Measurements from ENCODE around the gene TENM4.

Gene TENM4

GRCh38 chr11:79287952-79288351, 152.9 kb downstream of the TENM4 start:
- no peak for DNase-seq

- DNase-seq = no peak
These were observed 155.1 kb downstream of the TENM4 start for GRCh38 chr11:79285756-79286155.

- no peak for DNase-seq
These were observed 164.0 kb downstream of the TENM4 start for GRCh38 chr11:79276736-79277325.

DNA sequence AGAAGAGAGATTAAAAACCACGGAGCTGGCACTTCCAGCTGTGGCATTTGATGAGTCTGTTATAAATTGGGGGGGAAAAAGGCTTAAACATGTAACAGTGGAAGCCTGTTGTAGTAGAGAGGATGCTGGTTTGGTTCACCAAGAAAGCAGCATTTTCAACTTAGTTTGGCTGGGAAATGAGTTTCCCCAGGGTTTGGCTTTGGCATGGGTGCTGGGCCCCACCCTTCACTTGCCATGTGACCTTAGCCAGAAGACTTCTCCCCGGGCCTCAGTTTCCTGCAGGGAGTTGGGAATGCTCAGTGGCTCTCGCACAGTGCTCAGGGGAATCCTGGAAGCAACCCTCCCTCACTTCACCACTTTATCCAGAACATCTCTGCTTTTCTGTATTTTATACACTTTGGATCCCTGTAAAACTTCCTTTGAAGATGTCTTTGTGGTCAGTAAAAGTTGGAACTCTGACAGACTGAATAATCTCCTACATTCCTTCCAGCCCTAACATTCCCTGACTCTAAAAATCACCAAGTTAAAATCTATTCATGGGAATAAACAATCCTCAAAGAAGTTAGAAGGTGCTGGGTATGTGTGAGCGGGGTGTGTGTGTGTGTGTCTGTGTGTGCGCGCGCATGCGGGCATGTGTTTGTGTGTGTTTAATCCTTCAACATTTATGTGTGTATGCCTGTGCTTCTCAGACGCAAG, 166.0 kb downstream of the TENM4 start:
- no peak for DNase-seq

GRCh38 chr11:79273781-79274180, 167.0 kb downstream of the TENM4 start:
- no peak for DNase-seq

DNA sequence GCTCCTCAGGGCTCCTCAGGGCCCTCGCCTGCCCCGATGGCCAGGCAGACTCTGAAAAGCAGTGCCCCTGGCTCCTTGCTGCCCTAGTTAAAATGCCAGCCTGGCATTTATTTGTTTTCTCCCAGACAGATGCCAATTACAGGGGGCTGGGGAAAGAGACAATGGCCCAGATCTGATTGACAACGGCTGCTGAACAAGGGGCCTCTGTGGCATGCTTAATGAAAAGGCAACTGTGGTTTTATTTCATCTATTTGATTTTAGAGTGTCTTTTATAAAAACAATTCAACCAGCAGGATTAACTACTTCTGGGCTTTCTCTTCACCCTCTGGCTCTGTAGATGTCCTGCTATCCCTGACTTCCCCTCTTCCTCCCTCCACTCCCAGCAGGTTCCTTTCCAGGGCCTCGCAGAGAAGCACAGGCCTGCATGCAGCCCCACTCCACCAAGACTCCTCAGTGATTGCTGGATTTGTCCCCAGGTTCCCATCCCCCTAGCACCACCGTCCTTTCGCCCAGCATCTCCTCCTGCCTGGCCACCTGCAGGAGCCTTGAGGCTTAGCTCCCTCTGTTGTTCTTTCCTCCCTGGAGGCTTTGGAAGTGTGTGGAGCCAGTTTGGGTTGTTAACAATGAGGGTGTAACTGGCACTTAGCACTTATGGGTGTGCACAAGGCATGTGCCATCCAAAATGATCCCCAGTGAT, 171.1 kb downstream of the TENM4 start:
- DNase-seq = no peak

GRCh38 chr11:79266396-79266795, 174.4 kb downstream of the TENM4 start:
- DNase-seq = no peak

DNA sequence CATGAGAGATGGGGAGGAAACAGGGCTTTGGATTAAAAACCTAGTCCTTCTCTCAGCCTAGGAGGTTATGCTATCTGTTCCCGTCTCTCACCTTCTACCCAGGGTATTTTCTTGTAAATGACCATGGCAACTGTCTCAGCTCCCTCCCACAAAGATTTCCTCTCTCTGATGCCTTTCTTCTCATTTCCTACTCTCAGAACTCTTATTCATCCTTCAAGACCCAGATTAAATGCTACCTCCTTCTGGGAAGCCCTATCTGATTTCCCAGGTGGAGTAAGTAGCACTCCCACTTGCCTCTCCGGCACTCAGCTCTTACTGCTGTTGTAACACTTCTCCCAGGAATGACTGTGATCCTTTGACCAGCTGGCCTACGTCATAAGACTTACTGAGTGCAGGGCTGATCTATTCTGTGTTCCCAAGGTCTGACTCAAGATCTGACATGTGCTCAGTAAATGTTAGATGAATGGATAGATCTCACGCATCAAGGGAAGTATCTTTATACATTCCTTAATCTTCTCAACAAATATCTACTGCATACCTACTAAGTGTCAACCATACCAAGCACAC, 175.0 kb downstream of the TENM4 start:
- DNase-seq = no peak

- no peak for DNase-seq
These were observed 176.5 kb downstream of the TENM4 start for GRCh38 chr11:79264284-79264683.

- DNase-seq = no peak
These were observed 177.8 kb downstream of the TENM4 start for GRCh38 chr11:79263001-79263400.

- no peak for DNase-seq
These were observed 178.6 kb downstream of the TENM4 start for GRCh38 chr11:79262221-79262620.

GRCh38 chr11:79261684-79262083, 179.1 kb downstream of the TENM4 start:
- DNase-seq = no peak

GRCh38 chr11:79259800-79260199, 181.0 kb downstream of the TENM4 start:
- no peak for DNase-seq

GRCh38 chr11:79258576-79258975, 182.3 kb downstream of the TENM4 start:
- DNase-seq = no peak

DNA sequence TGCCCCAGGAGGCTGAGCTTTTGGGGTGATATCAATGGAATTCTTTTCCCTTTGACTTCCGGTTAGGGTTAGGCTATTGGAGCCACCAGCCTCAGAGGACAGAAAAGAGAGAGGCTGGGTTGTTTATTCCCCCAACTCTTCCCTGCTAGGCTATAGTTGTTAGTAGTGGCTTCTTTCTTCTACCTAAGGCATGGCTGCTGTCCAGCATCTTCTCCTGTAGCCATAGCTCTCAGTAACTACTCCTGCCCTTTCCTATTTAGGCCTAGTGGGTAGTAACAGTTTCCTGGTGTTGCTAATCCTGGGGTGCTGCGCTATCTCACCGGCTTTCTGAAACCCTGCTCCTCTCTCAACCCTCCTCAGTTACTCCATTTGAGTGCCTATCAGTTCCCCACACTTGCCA, 184.9 kb downstream of the TENM4 start:
- DNase-seq = no peak

DNA sequence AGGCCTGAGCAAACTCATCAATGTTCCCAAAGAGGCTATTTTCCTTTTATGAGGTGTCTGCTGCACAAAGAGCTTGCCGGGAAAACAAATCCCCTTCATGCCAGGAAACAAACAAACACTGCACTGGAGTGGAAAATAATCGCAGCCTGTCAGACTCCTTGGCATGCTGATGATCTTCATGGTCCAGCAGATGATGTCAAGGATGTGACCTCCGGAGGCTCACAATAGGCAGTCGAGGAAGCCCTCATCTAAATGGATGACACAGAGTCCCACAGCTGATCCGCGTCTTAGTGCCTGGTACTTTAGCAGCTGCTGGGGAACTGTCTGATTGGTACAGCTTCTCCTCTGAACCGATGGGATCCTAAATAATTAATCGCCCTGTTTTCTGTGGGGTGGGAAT, 187.6 kb downstream of the TENM4 start:
- no peak for DNase-seq

- DNase-seq = no peak
These were observed 191.4 kb downstream of the TENM4 start for GRCh38 chr11:79249295-79249993.

- DNase-seq = no peak
These were observed 196.0 kb downstream of the TENM4 start for GRCh38 chr11:79244798-79245197.

DNA sequence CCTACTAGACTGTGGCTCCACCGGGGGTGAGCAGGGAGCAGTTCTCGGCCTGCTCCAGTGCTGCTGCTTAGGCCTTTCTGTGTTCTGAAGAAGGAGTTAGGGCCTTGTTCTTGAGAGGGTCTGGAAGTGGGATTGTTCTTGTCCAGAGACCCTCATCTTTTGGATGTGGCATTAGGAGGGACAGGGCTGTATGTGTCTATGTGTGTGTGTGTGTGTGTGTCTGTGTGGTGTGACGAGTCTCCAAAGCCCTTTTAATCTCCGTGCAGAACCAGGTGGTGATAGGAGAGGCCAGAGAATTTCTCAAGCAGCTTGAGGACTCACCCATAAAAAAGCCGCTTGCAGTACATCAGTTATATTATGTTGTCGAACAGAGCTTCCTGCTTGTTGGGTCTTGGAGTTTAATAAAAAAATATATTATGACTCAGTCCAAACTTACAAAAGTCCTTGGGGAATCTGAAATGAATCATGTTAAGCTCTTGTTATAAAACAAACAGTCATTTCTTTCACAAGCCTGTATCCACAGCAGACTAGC, 196.5 kb downstream of the TENM4 start:
- DNase-seq = no peak

- DNase-seq = no peak
These were observed 197.2 kb downstream of the TENM4 start for GRCh38 chr11:79243422-79244210.

DNA sequence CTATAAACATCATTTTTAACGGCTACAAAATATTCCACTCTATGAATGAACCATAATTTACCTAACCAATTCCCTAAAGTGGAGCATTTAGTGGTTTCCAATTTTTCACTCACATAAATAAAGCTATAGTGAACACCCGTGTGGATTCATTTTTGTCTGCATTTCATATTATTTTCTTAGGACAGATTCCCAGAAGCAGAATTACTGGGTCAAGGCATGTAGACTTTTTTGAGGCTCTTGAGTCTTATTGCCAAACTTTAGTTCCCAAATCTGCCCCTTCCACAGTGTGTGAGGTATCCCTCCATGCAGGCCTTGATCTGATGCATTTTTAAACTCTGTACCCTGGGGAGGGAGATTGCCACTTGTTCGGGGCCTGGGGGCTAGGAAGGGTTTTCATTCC, 198.2 kb downstream of the TENM4 start:
- DNase-seq = no peak

GRCh38 chr11:79241852-79242241, 199.0 kb downstream of the TENM4 start:
- DNase-seq = no peak
